Type B pancreatic cell (in vitro differentiated cells): ENCODE data around the gene SMARCAL1. TPM values are rescaled to one million over a fixed set of nuclear protein-coding genes. Genes with fewer than 3 reads are reported as not detected.

ENCODE experiments used
- DNase-seq: peaks from one replicate; pipeline ENCODE4 v3.0.0; 2021; ENCODE audit warnings: mixed read lengths; ENCODE audit not compliant: unreplicated experiment; ENCODE audit errors: extremely low spot score
- H3K27ac Mint-ChIP-seq: 2 replicates; pipeline ENCODE4 v1.8.0; 2021; ENCODE audit warnings: mild to moderate bottlenecking, mixed read lengths
- H3K27me3 Mint-ChIP-seq: 2 replicates; pipeline ENCODE4 v1.8.0; 2021; ENCODE audit warnings: mixed read lengths
- H3K36me3 Mint-ChIP-seq: 2 replicates; pipeline ENCODE4 v1.8.0; 2021; ENCODE audit warnings: mixed read lengths
- H3K4me1 Mint-ChIP-seq: one replicate; pipeline ENCODE4 v1.8.0; 2021; ENCODE audit warnings: mixed read lengths; ENCODE audit not compliant: unreplicated experiment
- H3K4me3 Mint-ChIP-seq: 2 replicates; pipeline ENCODE4 v1.8.0; 2021; ENCODE audit warnings: mild to moderate bottlenecking, mixed read lengths
- H3K9me3 Mint-ChIP-seq: 2 replicates; pipeline ENCODE4 v1.8.0; 2021; ENCODE audit warnings: mixed read lengths
- CTCF ChIP-seq: fragments of 200-600 bp; sonication (generic); conservative IDR thresholded peaks from 2 replicates; pipeline ENCODE4 v1.5.0; 2021; ENCODE audit warnings: antibody characterized with exemption, mild to moderate bottlenecking
- total RNA-seq: library from RNA; stranded (reverse); gene quantifications from 2 replicates; pipeline ENCODE4 v1.2.1, GENCODE V29; 2021; ENCODE audit warnings: low replicate concordance

The SMARCAL1 gene
- total RNA-seq, 1 donor from 2014 or later: 29.0 TPM

- peaks cover 44% of the 10 kb centered on the region for H3K4me1 Mint-ChIP-seq
- H3K36me3 Mint-ChIP-seq: peaks cover 55% of the 10 kb centered on the region
- no peaks in the 10 kb centered on the region for H3K27me3 Mint-ChIP-seq
- H3K27ac Mint-ChIP-seq: no peak overlapping the region
- no peak overlapping the region for H3K4me3 Mint-ChIP-seq
- no peak for TF ChIP-seq CTCF
- no peak for DNase-seq
- no peaks in the 10 kb centered on the region for H3K9me3 Mint-ChIP-seq
Observed at GRCh38 chr2:216503697-216504375, 91.6 kb downstream of the SMARCAL1 start.

GRCh38 chr2:216504376-216504762, 92.1 kb downstream of the SMARCAL1 start:
- no peak for TF ChIP-seq CTCF
- peaks cover 44% of the 10 kb centered on the region for H3K4me1 Mint-ChIP-seq
- H3K27me3 Mint-ChIP-seq: no peaks in the 10 kb centered on the region
- H3K36me3 Mint-ChIP-seq: peaks cover 50% of the 10 kb centered on the region
- H3K27ac Mint-ChIP-seq: no peak overlapping the region
- no peaks in the 10 kb centered on the region for H3K9me3 Mint-ChIP-seq
- H3K4me3 Mint-ChIP-seq: no peak overlapping the region
- DNase-seq: no peak

GRCh38 chr2:216505133-216506106, 93.1 kb downstream of the SMARCAL1 start:
- H3K27me3 Mint-ChIP-seq: no peaks in the 10 kb centered on the region
- no peak for DNase-seq
- H3K9me3 Mint-ChIP-seq: no peaks in the 10 kb centered on the region
- TF ChIP-seq CTCF: no peak
- peak overlapping the region; percentile 32 for H3K27ac Mint-ChIP-seq
- H3K4me1 Mint-ChIP-seq: peaks cover 37% of the 10 kb centered on the region
- H3K36me3 Mint-ChIP-seq: peaks cover 44% of the 10 kb centered on the region
- H3K4me3 Mint-ChIP-seq: no peak overlapping the region

GRCh38 chr2:216507220-216508160, 95.2 kb downstream of the SMARCAL1 start:
- Mint-ChIP-seq H3K36me3 (peaks cover 30% of the 10 kb centered on the region), H3K27me3 (no peaks in the 10 kb centered on the region), H3K4me3 (no peak overlapping the region), H3K9me3 (no peaks in the 10 kb centered on the region), H3K4me1 (peaks cover 23% of the 10 kb centered on the region), H3K27ac (no peak overlapping the region)
- TF ChIP-seq CTCF: no peak
- DNase-seq: no peak

GRCh38 chr2:216508229-216508628, 95.9 kb downstream of the SMARCAL1 start:
- no peaks in the 10 kb centered on the region for H3K9me3 Mint-ChIP-seq
- no peak overlapping the region for H3K4me3 Mint-ChIP-seq
- no peak for TF ChIP-seq CTCF
- no peak for DNase-seq
- H3K4me1 Mint-ChIP-seq: peaks cover 23% of the 10 kb centered on the region
- H3K27me3 Mint-ChIP-seq: no peaks in the 10 kb centered on the region
- no peak overlapping the region for H3K27ac Mint-ChIP-seq
- peaks cover 22% of the 10 kb centered on the region for H3K36me3 Mint-ChIP-seq
